Stimulated activated naive B cell treated with anti-CD40 and anti-IgM and Interleukin-4, amounts not matched to agents 10 μg/mL and 1 μg/mL and 100 μg/mL, for 72 hours (primary cell): ENCODE results near the gene RALGPS1.

ENCODE experiments used
- ATAC-seq, 2 donors: fragments of 150-1000 bp; cut with Tn5 transposase; replicated peaks; 2 replicates each; pipeline ENCODE4 v1.10.0; 2021; ENCODE audit warnings: moderate library complexity in 1 of 2
- DNase-seq: peaks from one replicate; pipeline ENCODE4 v3.0.0; 2021
- H3K27ac Mint-ChIP-seq: one replicate; pipeline ENCODE4 v1.8.0; 2022; ENCODE audit warnings: mild to moderate bottlenecking, mixed read lengths
- H3K27me3 Mint-ChIP-seq, 2 donors: one replicate each; pipeline ENCODE4 v1.8.0; 2022; ENCODE audit warnings: mixed read lengths in 2 of 2
- H3K36me3 Mint-ChIP-seq, 2 donors: one replicate each; pipeline ENCODE4 v1.8.0; 2022; ENCODE audit warnings: mixed read lengths in 2 of 2, mild to moderate bottlenecking in 1 of 2
- H3K4me1 Mint-ChIP-seq, 2 donors: one replicate each; pipeline ENCODE4 v1.8.0; 2022; ENCODE audit warnings: mixed read lengths in 2 of 2, mild to moderate bottlenecking in 1 of 2
- H3K4me3 Mint-ChIP-seq, 2 donors: one replicate each; pipeline ENCODE4 v1.8.0; 2022; ENCODE audit warnings: mild to moderate bottlenecking in 2 of 2, mixed read lengths in 2 of 2, moderate library complexity in 1 of 2
- H3K9me3 Mint-ChIP-seq, 2 donors: one replicate each; pipeline ENCODE4 v1.8.0; 2022; ENCODE audit warnings: mixed read lengths in 2 of 2, mild to moderate bottlenecking in 1 of 2

RALGPS1 gene

GRCh38 chr9:127158786-127159324 lies 244.3 kb downstream of the RALGPS1 start:
- H3K27me3 Mint-ChIP-seq = no peaks in the 10 kb centered on the region
- H3K36me3 Mint-ChIP-seq = no peaks in the 10 kb centered on the region
- H3K4me1 Mint-ChIP-seq = peaks cover 28 to 30% of the 10 kb centered on the region in 2 donors
- DNase-seq (no peak), ATAC-seq (no peak)
- H3K27ac Mint-ChIP-seq = no peak overlapping the region
- H3K4me3 Mint-ChIP-seq = no peak overlapping the region
- no peaks in the 10 kb centered on the region for H3K9me3 Mint-ChIP-seq

DNA sequence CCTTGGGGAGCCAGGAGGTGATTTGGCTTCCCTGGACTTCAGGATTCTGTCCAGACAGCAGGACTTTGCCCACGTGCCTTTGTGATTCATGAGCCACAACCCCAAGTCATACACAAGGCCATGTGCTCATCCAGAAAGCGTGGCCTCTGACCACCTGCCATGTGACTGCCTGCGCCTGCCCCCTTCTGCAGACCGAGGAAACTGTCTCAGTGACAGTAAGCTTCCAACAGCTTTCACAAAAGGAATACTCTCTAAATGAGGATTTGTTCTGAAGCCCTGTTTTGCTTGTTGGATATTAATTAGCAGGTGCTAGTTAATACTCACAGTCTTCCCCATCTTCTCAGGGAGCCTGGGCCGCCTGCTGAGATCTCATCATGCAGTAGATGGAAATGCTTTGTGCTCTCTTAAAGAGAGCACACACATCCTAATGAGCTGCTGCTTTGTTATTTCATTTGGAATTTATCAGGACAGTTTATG lies 244.8 kb downstream of the RALGPS1 start:
- Mint-ChIP-seq H3K4me3 (no peak overlapping the region), H3K36me3 (no peaks in the 10 kb centered on the region), H3K4me1 (peaks cover 23 to 27% of the 10 kb centered on the region in 2 donors), H3K27me3 (no peaks in the 10 kb centered on the region), H3K27ac (no peak overlapping the region), H3K9me3 (no peaks in the 10 kb centered on the region)
- no peak for ATAC-seq
- no peak for DNase-seq

DNA sequence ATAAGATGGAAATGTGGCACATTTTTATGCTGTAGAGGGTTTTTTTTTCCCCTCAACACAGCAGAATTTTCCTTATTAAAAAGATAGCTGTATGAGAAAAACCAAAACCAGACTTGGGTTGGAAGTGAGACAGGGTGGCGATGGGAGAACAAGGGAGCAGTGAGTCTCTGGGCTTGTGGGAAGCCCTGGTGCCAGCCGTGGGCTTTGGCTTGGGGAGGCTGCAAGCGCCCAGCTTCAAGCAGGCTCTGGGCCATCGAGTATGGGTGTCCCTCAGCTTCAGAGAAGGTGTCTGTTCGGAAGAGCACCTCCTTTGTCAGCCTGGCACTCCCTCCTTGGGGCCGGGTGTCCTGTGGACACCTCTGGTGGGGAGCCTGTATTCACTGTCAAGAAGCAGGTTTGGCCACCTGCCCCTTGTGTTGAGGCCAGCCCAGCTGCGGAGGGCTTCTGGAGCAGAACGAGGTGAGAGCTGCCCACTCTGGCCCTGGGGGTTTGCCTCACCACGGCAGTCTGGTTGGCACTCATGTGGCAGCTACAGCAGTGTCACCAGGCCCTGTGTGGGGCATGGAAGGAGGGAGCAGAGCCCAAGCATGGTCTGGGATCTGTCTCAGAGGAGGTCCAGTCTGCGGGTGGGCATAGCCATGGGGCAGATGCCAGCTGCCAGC lies 245.5 kb downstream of the RALGPS1 start:
- Mint-ChIP-seq H3K27ac (no peak overlapping the region), H3K9me3 (no peaks in the 10 kb centered on the region), H3K4me1 (peaks cover 16 to 21% of the 10 kb centered on the region in 2 donors), H3K4me3 (no peak overlapping the region), H3K36me3 (no peaks in the 10 kb centered on the region), H3K27me3 (no peaks in the 10 kb centered on the region)
- no peak for ATAC-seq
- DNase-seq = no peak

DNA sequence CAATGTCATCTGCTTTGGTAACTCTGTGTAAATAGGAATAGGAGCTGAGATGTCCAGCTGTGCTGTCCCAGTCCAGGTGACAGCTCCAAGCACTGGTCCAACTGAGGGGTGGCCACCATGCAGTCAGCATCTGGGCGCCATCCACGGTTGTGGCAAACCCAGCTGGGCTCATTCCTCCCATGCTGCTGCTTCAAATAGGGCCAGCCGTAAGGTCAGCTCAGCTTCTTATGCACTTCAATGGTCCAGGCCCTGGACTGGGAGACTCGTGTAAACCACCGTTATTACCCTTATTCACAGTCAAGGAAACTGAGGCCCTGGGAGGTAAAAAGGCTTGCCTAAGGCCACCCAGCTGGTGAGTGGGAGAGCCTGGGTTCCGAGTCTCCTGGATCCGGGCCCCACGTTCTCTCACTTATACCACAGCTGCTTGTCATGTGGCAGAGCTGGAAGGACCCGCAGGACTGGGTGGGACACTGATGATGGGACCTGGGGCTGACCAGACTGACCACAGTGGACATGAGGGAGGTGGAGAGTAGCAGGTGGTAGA lies 246.6 kb downstream of the RALGPS1 start:
- Mint-ChIP-seq H3K36me3 (no peaks in the 10 kb centered on the region), H3K9me3 (no peaks in the 10 kb centered on the region), H3K4me3 (no peak overlapping the region), H3K4me1 (peaks cover 17 to 20% of the 10 kb centered on the region in 2 donors), H3K27me3 (no peaks in the 10 kb centered on the region), H3K27ac (no peak overlapping the region)
- no peak for ATAC-seq
- DNase-seq = no peak

DNA sequence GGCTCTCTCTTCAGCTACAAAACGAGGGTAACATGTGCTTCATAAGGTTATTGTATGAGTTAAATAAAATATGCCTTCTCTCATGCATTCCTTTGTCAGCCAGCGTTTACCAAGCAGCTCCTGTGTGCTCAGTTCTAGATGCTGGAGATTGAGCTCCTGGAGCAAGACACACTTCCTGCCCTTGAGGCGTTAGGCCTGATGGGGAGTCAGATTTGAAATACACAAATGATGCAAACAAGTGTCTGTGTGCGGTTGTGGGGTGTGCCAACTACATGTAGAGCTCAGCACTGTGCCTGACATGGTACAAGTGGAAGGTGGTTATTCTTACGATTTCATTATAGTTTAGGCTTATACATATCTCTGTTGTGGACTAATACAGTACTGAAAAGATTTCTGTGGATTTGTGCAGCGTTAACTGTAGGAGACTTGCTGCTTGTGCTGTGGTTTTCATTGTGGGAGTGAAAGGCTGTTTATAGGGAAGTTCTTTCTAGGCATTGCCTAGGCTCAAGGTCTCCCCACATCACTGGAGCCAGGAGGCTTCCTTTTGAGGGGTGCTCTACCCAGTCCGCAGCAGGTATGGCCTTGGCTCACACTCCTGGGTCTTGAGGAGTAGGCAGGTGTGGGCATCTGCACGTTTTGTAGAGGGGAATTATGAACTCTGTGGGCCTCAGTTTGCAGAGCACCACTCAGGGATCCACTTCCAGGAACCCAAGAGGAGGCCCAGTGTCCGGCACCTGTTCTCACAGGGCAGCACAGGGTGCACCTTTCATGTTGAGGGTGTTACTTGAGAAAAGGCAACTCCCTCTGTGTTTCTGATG lies 247.7 kb downstream of the RALGPS1 start:
- Mint-ChIP-seq H3K27ac (no peak overlapping the region), H3K4me3 (no peak overlapping the region), H3K27me3 (no peaks in the 10 kb centered on the region), H3K36me3 (peaks cover 0 to 3% of the 10 kb centered on the region in 2 donors), H3K9me3 (peaks cover 0 to 2% of the 10 kb centered on the region in 2 donors), H3K4me1 (peaks cover 28% of the 10 kb centered on the region in 2 donors)
- no peak for DNase-seq
- no peak for ATAC-seq

DNA sequence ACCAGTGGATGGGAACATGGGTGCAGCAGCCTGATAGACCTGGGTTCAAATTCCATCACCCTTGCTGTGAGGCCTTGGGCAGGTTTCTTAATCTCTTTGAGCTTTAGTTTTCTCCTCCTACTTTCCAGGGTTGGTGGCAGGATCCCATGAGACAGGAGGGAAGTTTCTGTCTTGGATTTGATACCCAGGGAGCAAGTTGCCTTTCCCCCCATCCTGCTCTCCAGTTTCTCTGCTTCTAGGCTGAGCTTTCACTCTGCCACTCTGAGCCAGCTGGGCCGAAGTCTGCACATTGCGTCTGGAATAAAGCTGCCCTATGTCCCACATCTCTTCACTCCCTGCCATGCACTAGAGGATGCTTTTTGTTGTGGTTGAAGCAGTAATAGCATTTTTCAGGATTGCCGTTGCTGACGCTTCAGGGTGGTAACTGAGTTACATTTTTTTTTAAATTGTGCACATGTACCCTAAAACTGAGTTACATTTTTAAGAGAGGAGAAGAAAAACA lies 248.3 kb downstream of the RALGPS1 start:
- H3K4me1 Mint-ChIP-seq = peaks cover 34 to 35% of the 10 kb centered on the region in 2 donors
- H3K27me3 Mint-ChIP-seq = no peaks in the 10 kb centered on the region
- peaks cover 0 to 2% of the 10 kb centered on the region in 2 donors for H3K9me3 Mint-ChIP-seq
- ATAC-seq = no peak
- H3K4me3 Mint-ChIP-seq = no peak overlapping the region
- DNase-seq = no peak
- H3K27ac Mint-ChIP-seq = no peak overlapping the region
- H3K36me3 Mint-ChIP-seq = peaks cover 4 to 6% of the 10 kb centered on the region in 2 donors

DNA sequence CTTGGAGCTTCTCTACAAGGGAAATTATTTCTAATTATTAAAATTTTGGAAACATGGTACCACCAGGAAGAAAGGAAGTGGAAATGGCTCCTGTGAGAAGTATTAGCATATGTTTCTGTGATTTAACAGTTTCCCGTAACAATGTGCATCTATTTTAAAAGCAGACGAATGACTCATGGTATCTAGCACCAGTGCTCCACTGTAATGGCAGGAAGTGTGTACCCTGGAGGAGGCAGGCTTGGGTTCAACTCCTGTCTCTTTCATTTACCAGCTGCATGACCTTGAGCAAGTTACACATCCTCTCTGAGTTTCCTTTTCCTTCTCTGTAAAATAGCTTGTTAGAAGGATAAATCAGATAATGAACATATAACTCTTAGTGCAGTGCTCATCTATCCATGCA lies 248.8 kb downstream of the RALGPS1 start:
- Mint-ChIP-seq H3K9me3 (peaks cover 0 to 2% of the 10 kb centered on the region in 2 donors), H3K4me3 (no peak overlapping the region), H3K36me3 (peaks cover 7% of the 10 kb centered on the region in 2 donors), H3K27me3 (no peaks in the 10 kb centered on the region), H3K27ac (no peak overlapping the region), H3K4me1 (peaks cover 37 to 38% of the 10 kb centered on the region in 2 donors)
- DNase-seq = no peak
- ATAC-seq = peak; percentile 33 to 40

DNA sequence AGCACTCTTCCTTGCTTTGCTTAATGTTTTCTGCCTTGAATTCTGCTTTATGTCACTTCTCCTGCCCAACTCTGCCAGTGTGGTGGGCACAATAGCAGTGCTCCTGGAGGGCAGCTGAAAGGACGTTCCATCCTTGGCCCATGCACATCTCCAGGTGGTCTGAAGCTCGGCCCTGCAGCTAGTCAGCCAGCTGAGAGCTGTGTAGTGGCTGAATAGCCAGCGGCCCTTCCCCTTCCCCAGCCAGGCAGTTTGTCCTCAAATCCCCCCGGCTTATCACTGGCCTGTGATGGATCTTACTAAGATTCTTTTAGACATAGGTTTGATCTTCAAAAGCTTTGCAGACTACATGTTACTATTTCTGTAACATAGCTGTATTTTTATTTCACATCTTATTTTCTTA lies 250.5 kb downstream of the RALGPS1 start:
- Mint-ChIP-seq H3K9me3 (peaks cover 0 to 2% of the 10 kb centered on the region in 2 donors), H3K27me3 (no peaks in the 10 kb centered on the region), H3K36me3 (peaks cover 7 to 10% of the 10 kb centered on the region in 2 donors), H3K4me3 (no peak overlapping the region), H3K27ac (no peak overlapping the region), H3K4me1 (peaks cover 36 to 37% of the 10 kb centered on the region in 2 donors)
- ATAC-seq (no peak), DNase-seq (no peak)

DNA sequence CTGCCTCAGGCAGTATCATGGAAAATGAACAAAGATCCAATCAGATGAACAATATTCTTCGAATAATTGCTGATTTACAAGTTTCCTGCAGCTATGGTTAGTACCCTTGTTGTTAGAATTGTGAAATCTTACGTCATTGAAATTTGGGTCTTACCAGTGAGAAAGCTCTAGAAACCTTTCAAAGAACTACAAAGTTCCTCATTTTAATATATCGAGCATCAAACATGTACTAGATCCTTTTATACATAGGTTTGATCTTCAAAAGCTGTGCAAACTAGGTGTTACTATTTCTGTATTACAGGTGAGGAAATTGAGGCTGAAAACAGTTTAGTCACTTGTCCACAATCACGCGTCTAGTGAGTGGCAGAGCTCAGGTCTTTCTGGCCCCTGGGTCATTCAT lies 251.5 kb downstream of the RALGPS1 start:
- peaks cover 0 to 2% of the 10 kb centered on the region in 2 donors for H3K9me3 Mint-ChIP-seq
- H3K27me3 Mint-ChIP-seq = no peaks in the 10 kb centered on the region
- H3K4me3 Mint-ChIP-seq = peak overlapping the region in 1 of 2 donors; percentile 16
- H3K27ac Mint-ChIP-seq = no peak overlapping the region
- H3K36me3 Mint-ChIP-seq = peaks cover 7 to 10% of the 10 kb centered on the region in 2 donors
- H3K4me1 Mint-ChIP-seq = peaks cover 36 to 37% of the 10 kb centered on the region in 2 donors
- ATAC-seq (peak; percentile 3 to 20), DNase-seq (no peak)

DNA sequence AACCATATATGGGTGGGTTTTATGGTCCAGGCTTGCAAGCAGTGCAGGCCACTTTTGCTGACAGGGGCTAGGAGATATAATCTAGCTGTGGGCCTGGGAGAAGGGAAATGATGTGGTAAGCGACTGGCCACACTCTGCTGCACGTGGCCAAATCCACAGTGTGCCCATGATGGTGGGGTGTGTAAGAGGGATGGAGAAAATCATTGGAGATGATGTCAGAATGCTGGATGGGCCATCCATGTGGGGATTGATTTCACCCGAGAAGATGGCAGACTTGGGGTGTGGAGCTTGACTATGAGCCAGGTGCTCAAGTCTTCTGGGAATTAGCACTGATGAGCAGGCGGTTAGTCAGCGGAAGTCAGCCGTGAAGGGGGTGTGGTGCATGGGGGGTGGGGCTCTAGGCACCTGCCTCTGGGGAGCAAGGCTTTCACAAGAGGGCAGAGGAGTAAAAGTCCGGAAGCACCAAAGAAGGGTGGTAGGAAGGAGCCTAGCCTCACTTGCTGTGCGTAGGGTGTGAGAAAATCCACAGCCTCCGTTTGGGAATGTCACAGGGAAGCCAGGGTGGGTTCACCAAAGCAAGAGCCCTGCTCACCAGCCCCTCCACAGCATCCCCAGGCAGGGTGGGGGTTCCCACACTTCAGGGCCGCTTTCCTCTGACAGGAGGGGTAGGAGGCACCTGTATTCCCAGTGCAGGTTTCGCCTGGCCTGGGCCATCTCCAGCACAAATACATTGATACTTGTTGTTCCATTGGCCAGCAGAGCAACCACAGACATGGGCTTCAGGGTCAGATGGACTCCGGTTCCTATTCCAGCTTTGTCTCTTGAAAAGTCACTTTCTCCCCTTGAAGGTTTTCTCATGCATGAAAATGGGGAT lies 252.3 kb downstream of the RALGPS1 start:
- Mint-ChIP-seq H3K9me3 (peaks cover 0 to 2% of the 10 kb centered on the region in 2 donors), H3K27me3 (no peaks in the 10 kb centered on the region), H3K4me3 (peak overlapping the region in 1 of 2 donors; percentile 16), H3K27ac (peak overlapping the region; percentile 47), H3K36me3 (peaks cover 7 to 10% of the 10 kb centered on the region in 2 donors), H3K4me1 (peaks cover 36 to 37% of the 10 kb centered on the region in 2 donors)
- DNase-seq = peak; percentile 71
- peak; percentile 91 to 93 for ATAC-seq

DNA sequence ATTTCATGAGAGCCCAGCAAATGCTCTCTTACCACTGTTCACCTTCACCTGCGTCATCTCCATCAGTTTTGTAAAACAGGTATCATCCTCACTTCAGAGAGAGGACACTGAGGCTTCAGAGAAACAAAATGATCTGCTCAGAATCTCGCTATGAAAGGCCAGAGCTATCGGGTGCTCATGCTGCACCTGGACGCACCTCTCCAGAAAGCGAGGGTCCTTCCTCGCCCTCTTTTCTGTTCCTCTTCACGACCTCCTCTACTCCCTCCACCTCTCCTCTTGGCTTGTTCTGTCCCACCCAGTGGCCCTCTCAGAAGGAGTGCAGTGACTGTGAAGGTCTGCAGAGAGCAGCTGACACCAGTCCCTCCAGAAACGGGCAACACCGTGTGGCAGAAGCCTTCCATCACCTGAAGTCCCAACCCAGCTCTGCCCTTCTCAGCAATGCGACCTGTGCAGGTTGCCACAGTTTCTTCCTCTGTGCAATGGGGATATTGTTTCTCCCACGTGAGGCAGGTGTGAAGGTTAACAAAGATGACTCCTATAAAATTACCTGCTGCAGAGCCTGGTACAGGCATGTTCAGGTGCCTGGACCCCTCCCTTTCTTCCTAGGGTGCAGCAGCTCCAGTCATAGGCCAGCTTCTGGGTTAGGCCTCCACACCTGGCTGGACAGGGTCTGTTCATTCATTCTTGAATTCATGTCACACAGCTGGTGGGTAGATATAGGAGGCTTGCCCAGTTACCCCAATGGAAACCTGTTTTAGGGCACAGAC lies 253.2 kb downstream of the RALGPS1 start:
- Mint-ChIP-seq H3K27me3 (no peaks in the 10 kb centered on the region), H3K9me3 (peaks cover 0 to 2% of the 10 kb centered on the region in 2 donors), H3K36me3 (peaks cover 9 to 12% of the 10 kb centered on the region in 2 donors), H3K4me1 (peaks cover 29 to 37% of the 10 kb centered on the region in 2 donors), H3K27ac (peak overlapping the region; percentile 56), H3K4me3 (peak overlapping the region; percentile 22 to 36)
- DNase-seq (no peak), ATAC-seq (no peak)

- Mint-ChIP-seq H3K9me3 (peaks cover 0 to 2% of the 10 kb centered on the region in 2 donors), H3K4me1 (peaks cover 23 to 27% of the 10 kb centered on the region in 2 donors), H3K27me3 (no peaks in the 10 kb centered on the region), H3K27ac (no peak overlapping the region), H3K36me3 (peaks cover 10 to 13% of the 10 kb centered on the region in 2 donors), H3K4me3 (no peak overlapping the region)
- DNase-seq = no peak
- ATAC-seq = no peak
Measured at GRCh38 chr9:127168756-127169574, 254.4 kb downstream of the RALGPS1 start.
